RCC 7860 (cell line): ENCODE measurements around the gene MYO1B.

ENCODE experiments used
- DNase-seq: peaks from one replicate; pipeline ENCODE4 v3.0.0-alpha.2; 2015; ENCODE audit warnings: low spot score
- FAIRE-seq: peaks from 2 replicates; lab custom pipeline; 2012; peaks lifted over from hg19 to GRCh38; lab: Jason Lieb, UNC

The MYO1B gene

GRCh38 chr2:191295088-191295487 lies 49.9 kb downstream of the MYO1B start:
- FAIRE-seq (no peak), DNase-seq (no peak)

- FAIRE-seq (no peak), DNase-seq (no peak)
These were observed 51.1 kb downstream of the MYO1B start for GRCh38 chr2:191296083-191297006.

GRCh38 chr2:191297033-191297432 lies 51.8 kb downstream of the MYO1B start:
- FAIRE-seq (no peak), DNase-seq (no peak)

DNA sequence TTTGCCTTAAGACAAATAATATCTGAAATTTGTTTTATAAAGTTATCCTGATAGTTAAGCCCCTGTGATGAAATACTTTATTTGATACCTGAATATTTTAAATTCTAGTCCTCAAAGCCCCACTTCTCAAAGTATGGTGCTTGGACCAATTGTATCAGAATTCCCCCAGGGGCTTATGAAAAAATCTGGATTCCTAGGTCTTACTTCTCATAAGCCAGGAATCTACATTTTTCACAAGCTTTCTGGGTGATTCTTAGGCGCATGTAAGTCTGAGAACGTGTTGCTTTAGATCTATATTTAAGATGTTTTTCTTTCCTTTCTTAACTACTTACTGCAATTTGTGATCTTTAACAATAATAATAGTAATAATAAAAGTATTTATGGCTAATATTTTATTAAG lies 53.1 kb downstream of the MYO1B start:
- no peak for DNase-seq
- FAIRE-seq, result no peak

DNA sequence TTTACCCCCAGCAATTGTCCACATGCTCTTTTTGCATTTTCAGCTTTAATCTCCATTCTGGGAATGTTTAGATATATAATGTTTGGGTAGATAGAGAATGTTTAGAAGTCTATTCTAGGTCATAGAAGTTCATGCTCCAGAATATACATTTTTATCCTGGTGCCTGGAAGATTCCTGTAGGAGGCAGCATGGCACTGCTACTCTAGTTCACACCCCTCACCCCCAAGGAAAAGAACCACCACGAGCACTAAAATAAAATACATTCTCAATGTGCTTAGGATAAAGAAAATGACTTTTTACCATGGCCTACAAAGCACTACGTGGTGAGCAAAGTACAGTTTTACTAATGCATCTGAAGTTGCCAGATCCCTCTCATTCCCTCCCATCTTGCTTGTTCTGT lies 53.8 kb downstream of the MYO1B start:
- FAIRE-seq, result no peak
- DNase-seq, result no peak

DNA sequence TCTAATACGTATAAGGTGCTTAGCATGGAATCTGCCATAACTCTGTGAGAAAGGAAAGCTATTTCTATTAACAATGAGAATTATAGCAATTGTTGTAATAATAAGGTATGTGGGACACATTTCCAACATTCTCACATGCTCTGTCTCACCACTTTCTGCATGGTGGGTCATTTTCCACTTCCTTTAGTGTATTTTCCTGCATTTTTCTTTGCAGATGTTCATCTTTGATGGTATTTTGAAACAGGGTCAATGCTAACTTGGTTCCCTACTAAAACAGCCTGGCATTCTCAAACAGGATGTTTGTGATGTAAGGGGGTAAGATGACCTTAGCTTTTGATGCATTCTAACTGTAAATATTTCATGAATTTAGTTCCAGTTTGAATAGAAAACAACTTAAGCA lies 54.7 kb downstream of the MYO1B start:
- no peak for DNase-seq
- no peak for FAIRE-seq

GRCh38 chr2:191301971-191302370 lies 56.8 kb downstream of the MYO1B start:
- DNase-seq (no peak), FAIRE-seq (no peak)

GRCh38 chr2:191302459-191303139 lies 57.4 kb downstream of the MYO1B start:
- FAIRE-seq, result no peak
- no peak for DNase-seq

GRCh38 chr2:191303140-191304005 lies 58.2 kb downstream of the MYO1B start:
- FAIRE-seq, result no peak

DNA sequence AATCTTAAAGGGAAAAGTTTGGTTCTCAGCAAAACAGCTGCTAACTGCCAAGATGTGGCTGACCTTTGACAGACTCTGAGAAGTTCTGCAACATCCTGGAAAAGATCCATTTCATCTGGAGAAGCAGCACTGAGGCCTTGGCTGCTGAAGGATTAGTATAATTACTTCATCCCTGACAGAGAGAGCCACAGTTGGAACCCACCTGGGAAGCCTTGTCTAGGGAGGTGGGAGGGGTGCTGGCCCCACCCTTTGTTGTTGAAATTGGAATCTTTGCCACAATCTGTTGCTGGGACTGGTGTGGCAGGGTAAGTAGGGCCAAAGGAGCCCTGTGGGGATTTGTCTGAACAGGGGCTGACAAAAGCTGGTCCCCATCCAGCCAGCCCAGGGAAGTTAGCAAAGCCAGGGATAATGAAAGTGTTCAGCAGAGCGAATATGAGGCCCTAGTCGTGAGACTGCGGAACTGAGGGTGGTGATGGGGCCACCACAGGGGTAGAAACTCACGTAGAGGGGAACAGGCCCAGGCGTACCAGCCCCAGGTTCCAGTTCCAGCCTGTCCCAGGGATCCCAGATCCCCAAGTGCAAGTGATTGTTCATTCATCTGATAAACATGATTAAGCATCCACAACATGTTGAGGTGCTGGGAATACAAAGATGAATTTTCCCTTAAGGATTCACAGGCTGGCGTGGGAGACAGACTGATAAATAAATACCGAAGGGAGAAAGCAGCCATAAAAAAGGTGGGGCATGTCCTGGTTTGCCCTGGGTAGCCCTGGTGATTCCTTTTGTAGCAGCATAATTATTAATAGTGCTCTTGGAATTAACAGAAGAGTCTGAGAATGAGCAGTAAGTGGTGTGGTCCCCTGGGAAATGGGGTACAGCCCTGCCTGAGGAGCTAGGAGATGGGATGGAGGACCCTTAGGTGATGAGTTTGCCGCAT lies 60.0 kb downstream of the MYO1B start:
- FAIRE-seq (no peak), DNase-seq (no peak)

More at GRCh38 chr2:191303140-191304005, 58.2 kb downstream of the MYO1B start:
- DNase-seq, result no peak

DNA sequence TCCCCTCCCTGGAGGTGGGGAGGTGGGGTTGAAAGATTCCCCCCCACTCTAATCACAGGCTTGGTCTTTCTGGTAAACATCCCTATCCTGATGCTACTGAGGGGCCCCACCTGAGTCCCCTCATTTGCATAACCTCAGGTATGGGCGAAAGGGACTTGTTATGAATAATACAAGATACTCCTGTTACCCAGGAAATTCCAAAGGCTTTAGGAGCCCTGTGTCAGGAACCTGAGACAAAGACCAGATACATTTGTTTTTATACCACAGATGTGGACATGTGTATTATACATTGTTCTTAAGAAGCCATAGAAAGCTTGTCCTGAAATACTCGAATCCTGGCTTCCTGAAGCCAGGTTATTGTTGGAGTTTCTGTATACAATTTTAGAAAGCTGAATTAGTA lies 62.8 kb downstream of the MYO1B start:
- no peak for DNase-seq
- FAIRE-seq, result no peak

DNA sequence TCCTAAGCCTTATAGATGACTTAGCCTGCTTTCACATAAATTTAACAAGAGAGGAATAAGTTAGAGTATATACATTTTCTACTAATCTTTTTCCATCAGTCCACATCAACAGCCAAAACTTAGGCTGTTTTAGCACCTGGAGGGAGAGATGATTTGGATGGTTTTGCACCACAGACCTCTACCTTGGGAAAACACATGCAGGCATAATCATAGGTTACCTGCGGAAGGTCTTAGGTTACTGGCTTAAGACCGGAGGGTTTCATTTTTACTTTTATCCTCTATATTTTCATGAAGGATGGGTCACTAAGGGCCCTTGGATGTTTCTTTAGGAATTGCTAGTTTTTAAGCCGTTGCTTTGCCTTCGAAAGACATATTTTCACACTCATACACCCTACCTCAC lies 66.0 kb downstream of the MYO1B start:
- FAIRE-seq (no peak), DNase-seq (no peak)

GRCh38 chr2:191311627-191312026 lies 66.4 kb downstream of the MYO1B start:
- FAIRE-seq (peak; percentile 97), DNase-seq (peak; percentile 82)

DNA sequence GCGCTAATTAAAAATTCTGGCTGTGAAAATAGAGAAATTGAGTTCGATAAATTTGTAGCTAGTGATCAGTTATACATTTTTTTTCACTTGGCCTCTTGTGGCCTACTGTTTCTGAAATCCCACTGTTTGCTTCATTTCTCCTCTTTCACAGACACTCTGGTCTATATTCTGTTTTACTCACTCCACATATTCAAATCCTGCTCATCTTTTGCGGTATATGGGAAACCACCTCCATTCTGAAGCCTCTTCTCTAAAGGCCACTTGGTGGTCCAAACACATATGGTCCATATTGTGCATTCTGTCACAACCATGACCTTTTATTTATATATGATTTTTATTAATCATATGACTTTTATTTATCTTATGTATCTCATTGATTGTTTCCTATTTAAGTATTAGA lies 67.0 kb downstream of the MYO1B start:
- no peak for FAIRE-seq
- no peak for DNase-seq

GRCh38 chr2:191312662-191313061 lies 67.5 kb downstream of the MYO1B start:
- no peak for DNase-seq
- no peak for FAIRE-seq

GRCh38 chr2:191314697-191315364 lies 69.6 kb downstream of the MYO1B start:
- DNase-seq (no peak), FAIRE-seq (no peak)

DNA sequence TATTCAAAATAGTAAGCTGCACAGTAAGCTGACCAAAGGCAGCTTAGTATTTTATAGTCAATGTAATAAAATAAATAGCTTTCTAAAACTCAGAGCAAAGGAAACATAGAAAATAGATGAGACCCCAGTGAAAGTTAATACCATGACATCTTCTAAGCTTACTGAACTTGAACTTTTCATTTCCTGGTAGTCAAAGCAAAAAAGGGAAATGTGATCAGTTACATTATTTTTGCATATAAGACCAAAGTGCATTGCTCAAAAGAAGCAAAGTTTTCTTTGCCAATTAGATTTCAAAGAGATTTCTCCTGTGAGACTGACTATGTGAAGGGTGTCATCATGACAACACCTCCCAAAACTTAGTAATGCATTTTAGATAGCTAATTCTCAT lies 70.2 kb downstream of the MYO1B start:
- no peak for DNase-seq
- FAIRE-seq, result no peak

- DNase-seq (no peak), FAIRE-seq (no peak)
These were observed 71.2 kb downstream of the MYO1B start for GRCh38 chr2:191316246-191316994.
